Stimulated activated CD8-positive, alpha-beta memory T cell treated with anti-CD3 and anti-CD28 coated beads, Interleukin-4, amount 100 ng/mL, for 1 hour (primary cell): ENCODE measurements around the gene BCL2.

ENCODE experiments used
- DNase-seq, 2 donors: peaks; one replicate each; pipeline ENCODE4 v3.0.0-alpha.2; 2020; ENCODE audit warnings: low read depth in 2 of 2, low spot score in 1 of 2

Gene BCL2

DNA sequence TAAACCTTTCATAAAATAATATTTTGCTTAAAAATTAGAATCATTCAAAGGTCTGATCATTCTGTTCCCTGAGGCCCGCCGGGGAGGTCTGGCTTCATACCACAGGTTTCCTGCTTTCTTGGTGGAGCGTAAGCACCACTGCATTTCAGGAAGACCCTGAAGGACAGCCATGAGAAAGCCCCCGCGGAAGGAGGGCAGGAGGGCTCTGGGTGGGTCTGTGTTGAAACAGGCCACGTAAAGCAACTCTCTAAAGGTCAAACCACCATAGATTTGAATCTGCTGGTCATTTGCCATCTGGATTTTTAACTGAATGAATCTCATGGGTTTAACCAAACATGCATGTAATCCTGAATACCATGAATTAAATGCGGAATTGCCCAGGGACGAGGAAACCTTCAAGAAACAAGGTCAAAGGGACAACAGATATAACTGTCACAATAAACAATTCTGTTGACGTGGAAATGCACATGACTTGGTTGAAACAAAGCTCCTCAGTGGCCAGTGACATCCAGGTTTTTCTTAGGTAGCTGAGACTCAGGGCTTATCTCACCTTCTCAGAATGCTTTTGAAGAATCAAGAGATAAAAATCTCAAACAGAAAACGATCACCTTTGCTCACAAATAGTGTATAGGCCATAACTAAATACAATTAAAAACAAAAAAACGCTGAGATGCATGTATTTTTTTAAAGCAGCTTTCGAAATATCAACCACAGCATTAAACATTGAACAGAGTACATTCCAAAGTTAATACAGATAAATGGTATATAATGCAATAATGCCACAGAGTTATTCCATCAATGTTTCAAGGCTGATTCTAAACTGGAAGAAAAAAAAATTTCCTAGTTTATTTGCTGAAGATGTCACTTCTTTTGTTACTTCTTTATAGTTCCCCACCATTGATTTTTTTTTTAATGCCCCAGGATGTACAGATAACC, 193.2 kb downstream of the BCL2 start:
- DNase-seq, result no peak

DNA sequence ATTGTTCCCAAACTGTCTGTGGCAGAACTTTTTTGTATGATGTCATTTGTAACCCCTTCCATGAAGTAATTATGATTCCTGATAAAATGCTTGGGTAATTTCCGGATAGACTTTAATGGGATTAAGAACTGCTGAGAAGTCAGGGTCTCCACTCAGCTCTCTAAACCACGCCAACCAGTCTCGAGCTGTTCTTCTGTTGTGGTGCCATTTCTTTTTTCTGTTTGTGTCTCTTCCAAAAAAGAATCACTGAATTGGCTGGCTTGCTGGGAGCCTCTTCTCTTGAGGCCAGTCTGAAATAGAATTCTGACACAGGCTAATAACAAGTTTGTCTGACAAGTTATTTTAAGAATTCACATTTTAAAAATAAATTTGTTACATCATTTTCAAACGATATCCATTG, 198.9 kb downstream of the BCL2 start:
- no peak for DNase-seq

DNA sequence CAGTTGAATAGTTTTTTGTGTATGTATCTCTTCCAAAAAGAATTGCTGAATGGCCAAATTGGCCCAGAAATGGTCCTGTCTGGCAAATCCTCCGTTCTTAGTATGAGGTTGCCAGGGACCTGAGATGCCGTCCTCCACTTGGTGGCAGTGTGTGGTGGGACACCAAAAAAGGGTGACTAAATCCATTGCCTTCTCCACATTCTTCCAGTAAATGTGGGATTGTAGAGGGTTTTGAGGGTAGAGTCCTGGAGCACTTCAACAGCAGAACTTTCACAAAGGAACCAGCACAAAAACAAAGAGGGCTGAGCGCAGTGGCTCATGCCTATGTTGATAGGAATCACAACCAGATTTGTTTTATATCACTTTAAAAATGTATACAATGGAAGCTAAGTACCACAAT, 199.9 kb downstream of the BCL2 start:
- no peak for DNase-seq

DNA sequence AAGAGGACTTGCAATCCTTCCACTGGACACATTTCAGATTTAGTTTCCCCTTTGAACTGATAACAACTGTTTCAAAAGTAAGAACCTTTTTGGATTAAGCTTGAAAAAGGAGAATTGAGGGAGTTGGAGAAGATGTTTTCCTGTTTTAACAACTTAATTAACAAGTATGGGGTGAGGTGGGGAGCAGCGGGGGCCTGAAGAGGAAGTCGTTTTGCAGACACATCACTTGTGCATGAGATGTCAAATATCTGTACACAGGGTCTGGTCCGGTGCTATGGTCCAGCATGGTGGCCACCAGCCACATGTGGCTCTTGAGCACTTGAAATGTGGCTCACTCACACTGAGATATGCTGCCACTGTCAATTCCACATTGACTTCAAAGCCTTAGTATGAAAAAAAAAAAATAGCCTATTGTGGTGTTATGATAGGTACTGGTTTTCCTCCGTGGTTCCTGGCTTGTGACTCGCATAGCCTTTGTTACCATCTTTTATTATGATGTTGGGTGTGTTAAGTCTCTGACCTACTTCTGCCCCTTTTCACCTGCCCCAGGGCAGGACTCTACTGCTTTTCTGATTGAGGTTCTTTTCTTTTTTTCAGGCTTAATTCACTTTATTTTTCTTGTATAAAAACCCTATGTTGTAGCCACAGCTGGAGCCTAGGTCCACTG, 205.5 kb downstream of the BCL2 start:
- no peak for DNase-seq

DNA sequence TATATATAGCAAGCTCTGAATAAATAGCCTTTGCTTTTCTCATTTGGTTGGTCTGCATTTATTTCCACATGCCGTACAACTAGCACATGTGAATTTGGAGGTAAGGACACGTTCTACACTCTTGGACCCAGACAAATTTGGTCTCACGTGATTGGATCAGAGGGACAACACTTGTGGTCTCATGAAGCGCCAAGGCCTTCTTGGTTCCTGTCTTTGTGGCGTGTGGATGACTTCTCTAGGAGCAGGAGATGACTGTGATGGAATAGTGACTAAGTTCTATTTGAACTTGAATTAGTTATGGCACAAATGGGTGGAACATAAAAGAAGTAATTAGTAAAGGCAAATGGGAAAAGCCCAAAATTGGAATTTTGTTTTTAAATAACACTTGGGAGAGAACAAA, 206.9 kb downstream of the BCL2 start:
- DNase-seq, result no peak

DNA sequence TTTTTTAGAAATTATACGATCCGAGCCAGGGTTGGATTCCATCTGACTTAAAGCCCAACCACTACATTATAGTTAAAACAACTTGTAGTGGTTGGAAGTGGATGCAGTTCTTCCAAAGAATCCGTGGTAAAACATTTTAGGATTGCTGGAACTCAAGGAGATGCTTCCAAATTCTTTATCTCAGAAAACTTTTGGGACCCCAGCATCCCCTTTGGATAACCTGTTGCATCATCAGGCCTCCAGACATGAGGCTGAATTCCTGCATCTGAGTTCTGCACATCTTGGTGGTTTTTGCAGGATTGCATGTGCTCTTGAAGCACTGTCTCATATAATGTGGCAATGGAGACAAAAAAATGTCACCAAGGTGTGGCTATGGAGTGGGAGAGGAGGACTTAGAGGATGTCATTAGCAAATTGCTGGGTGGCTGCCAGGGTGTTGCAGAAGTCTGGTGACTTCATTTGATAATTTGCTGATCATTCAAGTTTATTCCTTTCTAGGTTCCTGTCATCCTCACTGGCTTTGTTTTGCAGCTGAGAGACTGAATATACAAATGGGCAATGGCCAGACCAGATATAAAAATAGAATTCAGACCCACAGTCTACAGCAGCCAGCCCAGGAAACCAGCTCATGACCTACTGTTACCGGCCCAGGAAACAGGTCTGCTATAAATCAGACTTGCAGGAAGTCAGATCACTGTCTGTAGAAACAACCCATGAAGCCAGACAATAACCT, 207.7 kb downstream of the BCL2 start:
- no peak for DNase-seq

DNA sequence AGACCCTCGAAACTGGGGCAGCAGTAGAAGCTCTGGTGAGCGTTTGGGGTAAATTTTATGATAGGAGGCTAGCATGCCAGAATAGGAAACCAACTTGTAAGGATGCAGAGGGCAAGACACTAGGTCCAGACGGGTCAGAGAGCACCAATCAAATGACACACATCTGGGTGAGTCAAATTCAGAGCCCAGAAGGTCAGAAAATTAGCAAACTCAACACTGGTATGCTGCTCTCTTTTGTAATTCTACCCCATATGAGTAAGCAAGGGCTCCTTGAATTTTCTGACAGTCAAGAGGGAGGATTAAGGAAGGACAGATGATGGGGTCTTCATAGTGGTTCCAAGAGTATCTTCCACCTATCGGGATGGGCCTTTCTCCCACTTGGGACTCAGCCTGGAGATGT, 209.8 kb downstream of the BCL2 start:
- no peak for DNase-seq

DNA sequence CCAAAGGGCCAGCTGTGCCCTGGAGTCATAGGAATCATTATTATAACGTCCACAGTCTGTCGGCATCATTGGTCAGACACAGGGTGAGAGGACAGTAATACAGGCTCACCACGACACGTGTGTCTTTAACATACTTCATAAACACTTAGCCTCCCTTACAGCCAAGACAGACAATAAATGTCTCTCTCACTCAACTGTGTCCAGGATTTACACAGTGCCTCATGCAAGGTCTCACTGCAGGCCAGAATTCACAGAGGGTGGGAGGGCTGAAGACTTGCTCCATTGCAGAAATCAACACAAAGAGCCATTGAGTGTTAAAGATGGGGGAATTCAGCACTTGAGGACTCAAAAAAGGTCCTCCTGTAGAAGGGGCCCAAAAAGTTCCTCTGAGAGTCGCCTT, 210.5 kb downstream of the BCL2 start:
- DNase-seq, result no peak

DNA sequence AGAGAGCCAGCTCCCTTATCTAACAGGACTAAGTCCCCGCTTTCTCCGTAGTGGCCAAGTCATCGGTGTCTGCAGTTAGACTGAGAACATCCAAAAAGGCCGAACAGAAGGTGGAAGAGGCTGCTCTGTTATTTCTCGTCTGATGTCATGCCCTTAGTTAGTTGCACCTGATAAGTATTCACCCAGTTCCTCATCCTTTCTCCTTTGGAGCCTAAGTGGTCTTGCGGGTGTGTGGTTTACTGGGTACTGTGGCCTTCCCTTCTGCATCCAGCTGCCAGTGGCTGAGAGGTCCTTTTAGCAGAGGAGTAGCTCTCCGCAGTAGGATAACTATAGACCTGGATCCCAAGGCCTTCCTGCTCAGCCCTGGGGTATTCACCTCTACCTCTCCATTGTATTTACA, 211.6 kb downstream of the BCL2 start:
- DNase-seq, result no peak

DNA sequence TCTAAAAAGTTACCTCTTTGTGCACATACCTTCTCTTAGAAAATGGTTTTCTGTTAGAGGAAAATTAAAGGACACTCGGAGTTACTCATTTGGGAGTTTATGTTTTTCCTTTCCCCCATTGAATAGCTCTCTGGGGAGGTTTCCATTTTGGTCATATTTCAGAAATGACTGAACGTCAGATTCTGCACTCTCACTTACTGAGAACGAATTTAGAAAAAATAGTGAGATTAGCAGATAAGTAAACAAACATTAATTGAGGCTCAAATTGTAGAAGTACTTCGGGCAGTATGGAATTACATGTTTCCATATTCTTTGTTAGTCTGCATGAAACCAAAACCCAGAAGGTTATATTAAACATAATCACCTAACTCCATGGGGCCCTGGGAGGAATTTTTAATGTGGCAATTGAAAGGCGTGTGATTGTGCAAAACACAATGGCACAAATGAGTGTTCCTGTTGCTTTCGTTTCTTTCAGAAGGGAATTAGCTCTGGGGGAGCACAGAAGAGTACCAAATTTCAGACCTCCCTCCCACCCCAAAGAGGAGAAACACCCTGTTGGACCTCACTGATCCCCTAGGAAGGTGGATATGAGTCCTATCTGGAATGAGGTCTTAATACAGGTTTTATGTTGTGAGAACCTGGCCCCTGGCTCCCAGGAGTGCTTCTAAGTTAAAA, 212.3 kb downstream of the BCL2 start:
- DNase-seq, result no peak

DNA sequence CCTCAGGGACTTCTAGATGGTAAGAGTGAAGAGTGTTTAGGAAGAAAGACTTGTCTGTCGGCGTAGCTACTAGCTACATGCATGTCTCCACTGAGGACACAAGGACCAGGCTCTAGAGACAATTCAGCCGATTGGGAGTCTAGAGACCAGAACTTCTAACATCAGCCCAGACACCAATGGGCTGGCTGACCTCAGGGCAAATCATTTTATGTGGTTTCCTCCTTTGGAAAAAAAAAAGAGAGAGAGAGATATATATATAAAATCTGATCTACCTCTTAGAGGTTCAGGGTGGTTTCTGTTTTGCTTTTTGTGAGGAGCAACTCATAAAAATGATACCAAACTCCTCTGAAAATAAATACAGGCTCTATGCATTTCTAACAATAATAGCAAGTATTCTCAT, 212.8 kb downstream of the BCL2 start:
- no peak for DNase-seq

DNA sequence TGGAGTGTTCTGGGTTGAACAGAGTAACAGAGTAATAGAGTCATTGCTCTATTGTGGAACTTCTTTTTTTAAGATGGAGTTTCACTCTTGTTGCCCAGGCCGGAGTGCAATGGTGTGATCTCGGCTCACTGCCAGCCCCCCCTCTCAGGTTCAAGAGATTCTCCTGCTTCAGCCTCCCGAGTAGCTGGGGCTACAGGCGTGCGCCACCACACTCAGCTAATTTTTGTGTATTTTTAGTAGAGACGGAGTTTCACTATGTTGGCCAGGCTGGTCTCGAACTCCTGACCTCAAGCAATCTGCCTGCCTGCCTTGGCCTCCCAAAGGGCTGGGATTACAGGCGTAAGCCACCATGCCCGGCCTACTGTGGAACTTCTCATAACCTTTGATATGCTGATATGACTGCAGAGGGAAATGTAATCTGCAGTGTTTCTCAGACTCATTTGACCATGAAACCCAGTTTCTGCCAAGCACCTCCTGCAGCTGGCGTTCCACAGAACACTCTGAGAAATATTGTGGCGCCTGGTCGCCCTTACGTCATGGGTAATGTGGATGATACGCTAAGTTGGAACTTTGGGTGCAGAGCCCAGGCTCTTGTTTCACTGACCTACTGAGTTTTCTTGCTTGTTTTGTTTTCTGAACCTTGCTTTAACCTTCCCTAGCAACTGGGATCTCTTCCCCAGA, 213.8 kb downstream of the BCL2 start:
- no peak for DNase-seq

DNA sequence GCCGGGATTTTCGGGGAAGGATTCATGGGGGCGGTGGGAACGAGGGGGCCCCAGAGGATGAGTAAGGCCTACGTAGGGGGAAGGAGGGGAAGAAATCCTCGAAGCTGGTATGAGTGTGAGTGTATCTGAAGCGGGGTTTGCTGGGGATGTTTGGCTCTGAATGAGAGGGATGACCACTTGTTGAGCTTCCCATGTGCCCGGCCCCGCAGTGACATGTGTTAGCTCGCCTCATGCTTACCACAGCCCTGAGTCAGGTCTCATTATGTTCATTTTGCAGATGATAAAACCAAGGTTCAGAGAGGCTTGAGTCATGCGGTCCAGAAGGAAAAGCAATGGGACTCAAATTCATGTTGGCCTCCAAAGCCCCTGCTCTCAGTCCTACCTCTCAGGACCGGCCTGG, 214.7 kb downstream of the BCL2 start:
- no peak for DNase-seq

DNA sequence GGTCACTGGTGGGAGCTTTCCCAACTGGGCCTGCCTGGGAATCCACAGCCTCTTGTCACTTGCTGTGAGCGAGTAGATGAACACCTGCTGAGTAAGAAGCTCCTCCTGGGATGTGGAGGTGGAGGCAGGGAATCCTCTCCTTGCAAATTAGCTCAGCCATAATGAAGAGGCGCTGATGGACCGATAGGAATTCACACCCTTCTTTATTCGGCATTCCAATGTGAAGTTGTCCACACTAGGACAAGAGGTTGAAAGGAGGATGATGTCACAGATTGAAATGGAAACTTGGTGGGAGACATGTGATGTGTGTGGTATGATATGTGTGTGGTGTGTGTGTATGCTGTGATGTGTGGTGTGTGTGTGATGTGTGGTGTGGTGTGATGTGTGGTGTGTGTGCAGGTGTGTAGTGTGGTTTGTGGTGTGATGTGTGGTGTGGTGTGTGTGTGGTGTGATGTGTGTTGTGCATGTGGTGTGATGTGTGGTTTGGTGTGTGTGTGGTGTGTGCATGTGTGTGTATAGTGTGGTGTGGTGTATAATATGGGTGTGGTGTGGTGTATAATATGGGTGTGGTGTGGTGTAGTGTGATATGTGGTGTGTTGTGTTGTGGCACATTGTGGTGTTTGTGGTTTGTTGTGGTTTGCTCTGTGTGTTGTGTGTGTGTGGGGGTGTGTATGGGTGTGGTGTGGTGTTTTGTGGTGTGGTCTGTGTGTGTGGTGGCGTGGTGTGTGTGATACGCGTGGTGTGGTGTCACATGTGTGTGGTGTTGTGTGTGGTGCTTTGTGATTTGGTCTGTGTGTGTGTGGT, 216.4 kb downstream of the BCL2 start:
- no peak for DNase-seq

DNA sequence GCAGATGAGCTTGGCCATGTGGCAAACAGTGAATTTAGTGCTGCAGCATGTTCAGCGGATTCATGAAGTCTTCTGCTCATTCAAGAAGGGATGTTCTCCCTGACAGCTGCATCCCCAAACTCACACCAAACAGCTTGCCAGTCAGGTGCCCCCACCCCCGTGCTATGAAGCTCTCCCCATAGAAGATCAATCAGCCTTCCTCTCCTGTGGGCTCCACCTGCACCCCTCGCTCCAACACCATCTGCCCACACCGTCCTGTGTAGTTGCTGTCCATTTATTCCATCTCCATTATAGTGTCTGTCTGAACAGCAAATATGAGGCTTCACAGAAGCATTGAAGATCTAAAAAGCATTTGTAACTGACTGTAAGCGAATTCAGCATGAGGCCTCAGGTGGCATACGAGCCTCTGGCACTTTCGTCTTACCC, 218.9 kb downstream of the BCL2 start:
- no peak for DNase-seq

DNA sequence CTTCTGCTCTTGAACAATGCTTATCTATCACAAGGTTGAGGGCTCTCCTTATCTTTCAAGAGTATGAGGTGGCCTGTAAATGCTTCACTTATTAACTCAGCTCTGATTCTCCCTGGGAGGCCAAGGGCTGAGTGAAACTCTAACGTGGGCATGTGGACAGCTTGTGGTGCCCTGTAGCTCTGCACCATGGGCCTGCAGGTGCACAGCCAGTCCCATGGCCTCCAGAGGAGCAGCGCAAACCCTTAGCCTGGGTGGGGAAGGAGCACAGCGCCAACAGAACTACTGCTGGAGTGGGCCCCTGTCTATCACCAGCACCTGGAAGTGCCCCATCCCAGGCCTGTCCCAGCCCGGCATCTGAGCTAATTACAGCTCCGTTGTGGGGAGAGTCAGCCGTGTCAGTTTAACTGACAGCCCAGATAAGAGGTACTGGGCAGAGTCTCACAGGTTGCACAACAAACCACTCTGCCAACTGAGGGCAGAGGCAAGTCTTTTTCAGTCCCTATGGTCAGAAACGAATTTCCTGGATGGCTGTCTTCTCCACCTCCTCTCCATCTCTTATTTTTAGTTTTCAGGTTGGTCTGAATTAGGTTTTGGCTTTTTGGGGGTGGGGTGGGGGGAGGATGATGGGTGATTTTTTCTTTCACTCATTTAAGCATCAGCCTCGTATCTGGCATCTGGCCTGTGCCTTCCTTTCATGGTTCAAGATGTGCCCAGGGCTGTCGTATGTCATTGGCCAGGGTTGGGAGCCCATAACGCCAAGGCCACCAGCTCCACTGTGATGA, 219.5 kb downstream of the BCL2 start:
- no peak for DNase-seq

DNA sequence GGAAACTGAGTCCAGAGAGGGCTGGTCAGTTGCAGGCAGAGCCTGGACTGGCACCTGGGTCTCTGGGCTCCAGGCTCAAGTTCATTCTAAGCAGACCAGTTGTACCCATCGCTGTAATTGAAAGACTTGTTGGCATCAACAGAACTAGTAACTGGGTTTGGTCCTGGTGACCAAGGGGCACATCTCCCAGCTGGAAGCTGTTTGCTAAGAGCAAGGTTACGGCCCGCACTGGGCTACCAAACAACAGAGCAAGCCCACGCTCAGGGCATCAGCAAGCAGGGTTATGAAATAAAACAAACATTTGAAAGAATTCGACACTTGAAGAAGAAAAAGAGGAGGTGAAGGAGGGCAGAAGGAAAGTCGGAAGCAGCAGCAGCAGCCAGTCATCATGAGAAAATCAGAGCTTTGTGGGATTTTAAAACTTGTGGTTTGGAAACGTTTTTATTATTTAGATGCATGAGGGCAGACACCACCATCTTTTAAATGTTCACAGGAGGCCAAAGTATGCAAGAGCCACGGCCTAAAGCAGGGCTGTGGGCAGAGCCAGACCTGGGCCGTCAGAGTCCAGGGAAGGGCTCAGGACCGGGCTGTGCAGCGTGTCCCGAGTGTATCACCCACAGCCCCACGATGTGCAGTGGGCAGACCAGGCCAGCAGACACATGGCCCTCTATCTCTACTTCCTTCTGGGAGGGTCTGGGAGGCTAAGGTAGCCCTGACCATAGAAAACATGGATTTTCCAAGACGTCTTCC, 220.3 kb downstream of the BCL2 start:
- no peak for DNase-seq
